HG03469 (cell line): ENCODE data around the gene RRP36.

ENCODE experiments used
- ATAC-seq: cut with Tn5 transposase; IDR thresholded peaks from one replicate; pipeline ENCODE4 v1.9.1; 2021; ENCODE audit warnings: mild to moderate bottlenecking, moderate library complexity, moderate number of reproducible peaks; ENCODE audit not compliant: unreplicated experiment

Gene RRP36

DNA sequence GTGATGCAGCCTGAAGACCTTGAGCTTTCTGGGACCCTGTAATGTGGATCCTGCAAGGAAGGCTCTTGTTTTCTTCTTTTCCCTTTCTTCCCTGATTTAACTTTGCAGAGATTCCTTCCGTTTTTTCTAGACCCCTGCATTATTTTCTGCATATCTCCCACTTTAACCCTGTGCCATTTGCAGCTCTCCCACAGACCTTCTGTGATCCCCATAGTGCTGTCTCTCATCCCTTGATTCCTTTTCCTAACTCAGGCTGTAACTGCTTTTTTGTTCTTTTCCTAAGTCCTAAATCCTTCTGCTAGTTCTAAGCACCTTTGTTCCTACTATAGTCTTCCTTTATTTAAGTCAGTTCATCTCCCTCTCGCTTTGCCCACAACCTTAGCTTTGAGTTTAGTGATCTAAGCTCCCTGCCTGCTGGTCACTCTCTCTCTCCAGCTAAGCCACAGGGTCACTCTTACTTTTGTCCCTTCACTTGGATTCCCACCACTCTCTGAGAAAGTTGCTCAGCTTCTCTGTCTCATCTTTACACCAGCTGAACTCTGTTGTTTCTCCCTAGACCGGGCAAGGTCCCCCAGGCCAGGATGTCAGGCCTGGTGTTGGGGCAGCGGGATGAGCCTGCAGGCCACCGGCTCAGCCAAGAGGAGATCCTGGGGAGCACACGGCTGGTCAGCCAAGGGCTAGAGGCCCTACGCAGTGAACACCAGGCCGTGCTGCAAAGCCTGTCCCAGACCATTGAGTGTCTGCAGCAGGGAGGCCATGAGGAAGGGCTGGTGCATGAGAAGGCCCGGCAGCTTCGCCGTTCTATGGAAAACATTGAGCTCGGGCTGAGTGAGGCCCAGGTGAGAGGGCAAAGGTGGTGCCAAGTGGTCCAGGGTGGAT is 39.6 kb downstream of the RRP36 start:
- no peak for ATAC-seq

DNA sequence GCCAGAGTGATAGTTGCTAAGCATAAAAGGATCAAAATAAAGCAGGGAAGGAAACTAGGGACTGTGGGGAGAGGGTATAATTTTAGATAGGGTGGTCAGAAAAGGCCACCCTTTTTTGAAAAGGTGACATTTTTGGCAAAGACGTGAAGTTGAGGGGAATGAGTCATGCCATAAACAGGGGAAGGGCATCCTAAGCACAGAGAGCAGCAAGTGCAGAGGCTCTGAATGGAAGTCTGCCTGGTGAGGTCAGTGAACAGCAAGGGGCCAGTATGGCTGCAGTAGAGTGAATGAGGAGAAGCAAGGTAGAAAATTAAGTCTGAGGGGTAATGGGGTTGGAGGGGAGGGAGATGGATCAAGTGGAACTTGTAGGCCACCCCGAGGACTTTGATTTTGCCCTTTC is 40.4 kb downstream of the RRP36 start:
- no peak for ATAC-seq

DNA sequence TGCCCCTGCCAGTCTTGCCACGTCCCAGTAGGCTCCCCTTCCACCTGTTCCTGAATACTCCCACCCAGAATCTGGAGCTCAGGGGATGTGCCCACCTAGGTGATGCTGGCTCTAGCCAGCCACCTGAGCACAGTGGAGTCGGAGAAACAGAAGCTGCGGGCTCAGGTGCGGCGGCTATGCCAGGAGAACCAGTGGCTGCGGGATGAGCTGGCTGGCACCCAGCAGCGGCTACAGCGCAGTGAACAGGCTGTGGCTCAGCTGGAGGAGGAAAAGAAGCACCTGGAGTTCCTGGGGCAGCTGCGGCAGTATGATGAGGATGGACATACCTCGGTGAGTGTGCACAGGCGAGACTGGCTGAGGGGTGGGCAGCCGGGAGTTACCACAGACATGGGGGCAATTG is 41.4 kb downstream of the RRP36 start:
- no peak for ATAC-seq

DNA sequence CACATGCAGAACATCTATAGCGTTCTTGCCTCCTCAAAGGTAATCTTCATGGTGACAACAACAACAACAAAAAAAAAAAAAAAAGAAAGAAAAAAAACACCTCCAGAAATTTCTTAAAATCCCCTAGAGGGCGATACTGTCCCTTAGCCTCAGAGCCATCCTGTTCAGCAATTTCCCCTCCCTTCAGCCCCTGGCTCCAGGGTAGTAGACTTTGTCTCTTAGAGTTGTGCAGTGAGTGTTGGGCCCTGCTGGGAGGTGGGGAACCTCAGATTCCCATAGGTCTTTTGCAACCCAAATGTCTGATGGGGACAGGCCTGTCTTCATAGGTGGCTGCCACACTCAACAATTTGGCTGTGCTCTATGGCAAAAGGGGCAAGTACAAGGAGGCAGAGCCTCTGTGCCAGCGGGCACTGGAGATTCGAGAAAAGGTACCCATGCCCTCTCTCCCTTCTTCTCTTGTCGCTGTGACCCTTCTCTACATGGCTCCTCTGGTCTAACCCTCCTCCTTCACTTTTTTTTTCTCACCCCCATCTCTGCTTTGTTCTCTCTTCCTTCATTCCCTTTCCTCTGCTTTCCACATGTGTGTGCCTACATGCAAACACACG is 48.7 kb downstream of the RRP36 start:
- ATAC-seq = no peak

DNA sequence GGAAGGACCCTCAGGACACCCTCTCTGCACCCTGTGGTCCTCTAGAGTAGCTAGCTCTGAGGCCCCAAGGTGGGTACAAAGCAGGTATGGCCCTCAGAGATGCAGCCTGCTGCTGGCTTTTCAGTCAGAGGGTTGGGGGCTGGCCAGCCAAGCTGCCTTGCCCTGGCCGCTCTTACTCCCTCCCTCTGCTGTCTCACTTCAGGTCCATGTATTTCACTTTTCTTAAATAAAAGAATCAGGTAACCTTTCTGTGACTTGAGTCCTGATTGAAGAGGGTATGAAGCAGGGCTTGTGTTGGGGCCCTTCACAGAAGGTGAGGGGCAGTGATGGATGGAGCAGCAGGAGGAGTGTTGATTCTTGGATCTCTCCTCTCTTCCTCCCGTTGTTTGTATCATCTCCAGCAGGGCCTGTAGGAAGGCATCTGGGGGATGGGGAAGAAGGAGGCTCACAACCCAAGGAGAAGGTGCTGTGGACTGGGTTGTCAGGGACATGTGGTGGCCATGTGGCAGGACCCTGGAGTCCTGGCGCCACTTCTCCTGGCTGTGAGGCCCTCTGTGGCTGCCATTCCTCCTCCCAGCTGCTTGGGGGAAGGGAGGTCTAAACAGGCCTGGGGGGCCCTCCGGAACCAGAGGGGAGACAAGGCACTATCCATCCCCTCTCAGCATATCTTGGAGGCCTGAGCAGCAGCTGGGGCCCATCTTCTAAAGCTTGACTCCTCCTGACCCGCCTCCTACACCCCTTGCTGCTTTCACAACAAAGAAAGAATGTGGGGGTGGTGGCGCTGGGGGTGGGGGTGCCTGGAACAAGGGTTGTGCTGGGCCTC is 53.6 kb downstream of the RRP36 start:
- ATAC-seq = no peak

DNA sequence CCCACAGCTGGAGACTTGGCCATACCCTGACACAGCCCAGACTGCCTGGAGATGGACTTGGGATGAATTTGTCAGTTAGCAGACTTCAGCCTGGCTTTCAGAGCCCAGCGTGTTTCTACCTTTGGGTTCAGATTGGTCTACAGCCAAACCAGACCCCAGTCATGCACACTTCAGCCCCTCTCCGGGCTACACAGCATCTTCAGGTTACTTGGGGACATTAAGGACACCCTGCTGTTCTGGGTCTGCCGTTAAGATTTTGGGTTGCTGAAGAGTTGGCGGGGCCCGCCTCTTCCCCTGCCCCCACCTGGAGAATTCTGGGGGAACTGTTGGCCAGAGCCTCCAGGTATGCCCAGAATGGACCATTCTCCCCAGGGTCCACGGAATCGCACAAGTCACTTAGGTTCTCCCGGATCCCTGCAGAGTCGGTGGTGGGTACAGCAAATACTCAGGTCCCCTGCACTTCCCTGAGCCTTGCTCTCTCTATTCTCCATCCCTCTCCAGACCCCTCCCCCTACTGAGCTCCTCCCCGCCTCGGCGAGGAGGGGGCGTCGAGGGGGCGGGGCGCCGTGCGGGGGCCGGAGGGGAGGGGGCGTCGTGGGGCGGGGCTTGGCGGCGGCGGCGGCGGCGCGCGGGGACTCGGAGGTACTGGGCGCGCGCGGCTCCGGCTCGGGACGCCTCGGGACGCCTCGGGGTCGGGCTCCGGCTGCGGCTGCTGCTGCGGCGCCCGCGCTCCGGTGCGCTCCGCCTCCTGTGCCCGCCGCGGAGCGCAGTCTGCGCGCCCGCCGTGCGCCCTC is 54.4 kb downstream of the RRP36 start, which contains the start of gene PTK7:
TSS of gene PTK7 (plus strand) at position 645 of the 794 bp plus-strand sequence. CDS start 175 bp downstream, outside the sequence.
- no peak for ATAC-seq

DNA sequence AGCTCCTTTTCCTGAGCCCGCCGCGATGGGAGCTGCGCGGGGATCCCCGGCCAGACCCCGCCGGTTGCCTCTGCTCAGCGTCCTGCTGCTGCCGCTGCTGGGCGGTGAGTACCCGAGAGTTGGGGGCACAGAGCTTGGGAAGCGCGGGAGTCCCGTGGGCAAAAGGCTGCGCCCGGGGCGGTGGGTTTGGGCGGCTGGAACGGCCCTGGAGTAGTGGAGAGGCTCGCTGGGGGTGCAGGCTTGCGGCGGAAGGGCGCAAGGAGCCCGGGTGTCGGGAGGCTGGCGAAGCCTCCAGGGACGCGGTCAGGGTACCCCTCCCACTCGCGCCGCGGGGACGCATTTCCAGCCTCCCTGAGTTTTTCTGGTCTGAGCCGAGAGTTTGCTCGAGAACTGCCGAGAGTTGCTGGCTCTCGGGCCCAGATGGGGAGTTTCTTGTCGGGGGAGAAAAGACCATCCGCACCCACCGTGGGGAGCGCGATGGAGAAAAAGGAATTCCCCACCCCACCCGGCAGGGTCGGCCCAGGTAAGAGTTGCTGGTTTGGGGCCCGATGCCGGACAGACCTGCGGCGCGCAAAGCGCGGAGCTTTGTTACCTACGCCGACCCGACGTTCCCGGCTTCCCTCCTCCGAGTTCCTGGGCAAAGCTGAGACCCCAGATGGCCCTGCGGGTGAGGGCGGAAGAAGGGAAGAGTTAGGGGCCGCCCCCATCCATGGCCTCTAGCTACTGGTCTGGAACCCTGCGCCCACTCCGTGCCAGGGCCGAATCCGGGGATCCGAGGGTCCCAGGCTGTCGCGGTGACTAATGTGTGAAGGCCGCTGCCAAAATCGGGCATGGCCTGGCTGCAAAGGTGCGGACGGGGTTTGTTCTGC is 55.3 kb downstream of the RRP36 start:
- no peak for ATAC-seq

DNA sequence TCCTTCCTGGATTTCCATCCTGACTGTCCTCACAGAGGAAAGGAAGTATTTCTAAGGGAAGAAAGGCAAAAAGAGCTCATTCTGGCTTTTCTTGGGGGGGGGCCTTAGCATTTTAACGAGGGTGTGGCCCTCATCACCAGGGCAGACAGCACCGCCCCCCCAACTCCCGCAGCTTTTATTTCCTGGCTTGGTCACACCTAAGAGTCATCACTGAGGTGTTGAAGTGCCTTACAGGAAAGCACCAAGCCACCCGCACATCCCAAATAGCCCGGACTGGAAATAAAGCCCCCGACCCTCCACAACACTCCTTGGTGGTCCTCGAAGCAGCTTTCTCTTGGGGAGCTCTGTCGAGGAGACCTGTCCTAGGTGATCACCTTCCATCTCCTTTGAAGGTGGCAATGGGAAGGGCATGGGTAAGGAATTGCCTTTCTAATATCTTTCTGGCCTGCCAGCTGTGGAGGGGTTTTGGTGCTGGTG is 55.9 kb downstream of the RRP36 start:
- ATAC-seq = no peak

DNA sequence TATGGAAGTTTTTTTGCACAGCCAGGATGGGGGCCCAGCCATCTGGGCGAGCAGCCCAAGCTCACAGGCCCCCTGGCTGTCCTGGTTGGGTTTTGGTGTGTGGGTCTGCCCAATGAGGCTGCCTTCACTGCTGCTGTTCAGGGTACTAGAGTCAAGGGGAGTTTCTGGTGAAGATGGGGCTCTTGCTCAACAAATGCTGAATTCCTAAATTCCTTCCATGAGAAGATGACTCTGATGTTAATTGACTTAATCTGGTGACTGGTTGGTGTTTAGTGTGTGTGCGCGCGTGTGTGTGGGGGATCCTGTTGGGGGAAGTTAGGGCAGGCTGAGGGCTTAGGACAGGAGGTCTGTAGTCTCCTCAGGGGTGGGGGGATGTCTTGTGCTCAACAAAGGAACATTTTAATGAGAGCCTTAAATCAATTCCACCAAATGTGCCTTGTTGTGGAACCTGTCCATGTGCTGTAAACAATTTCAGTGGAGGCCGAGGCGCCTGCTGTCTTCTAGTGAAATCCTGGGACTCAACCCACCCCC is 56.6 kb downstream of the RRP36 start:
- no peak for ATAC-seq

DNA sequence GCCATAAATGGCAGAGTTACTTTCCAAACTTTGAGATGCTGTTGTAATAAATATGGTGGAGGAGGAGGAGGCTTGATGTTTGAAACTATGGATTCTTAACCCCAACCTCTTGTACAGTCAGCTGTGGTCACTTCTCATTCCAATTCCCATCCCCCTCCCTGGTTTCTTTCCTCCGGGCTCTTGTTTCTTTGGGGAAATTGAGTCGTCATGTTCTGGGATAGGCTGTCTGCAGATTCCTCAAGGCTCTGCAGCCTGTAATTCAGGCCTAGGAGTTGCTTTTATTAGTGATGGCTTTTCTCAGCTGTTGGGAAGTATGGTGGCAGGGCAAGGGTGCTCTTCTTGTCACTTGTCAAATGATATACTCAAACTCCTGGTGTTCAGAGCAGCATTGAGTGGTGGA is 57.3 kb downstream of the RRP36 start:
- ATAC-seq = no peak
